Stimulated activated CD8-positive, alpha-beta memory T cell treated with anti-CD3 and anti-CD28 coated beads, Interleukin-15, amount 100 ng/mL, for 1 hour (primary cell): Measurements from ENCODE around the gene HOXD10.

Experiments used
- DNase-seq: peaks from one replicate; pipeline ENCODE4 v3.0.0-alpha.2; 2020; ENCODE audit warnings: low read depth

HOXD10 gene

GRCh38 chr2:176096243-176096985 lies 20.2 kb upstream of the HOXD10 start:
- DNase-seq = no peak

GRCh38 chr2:176096986-176097819 lies 19.4 kb upstream of the HOXD10 start:
- no peak for DNase-seq

- DNase-seq = no peak
Measured at GRCh38 chr2:176097820-176098365, 18.7 kb upstream of the HOXD10 start.

GRCh38 chr2:176098366-176099158 lies 18.0 kb upstream of the HOXD10 start:
- DNase-seq = no peak

GRCh38 chr2:176099159-176099727 lies 17.3 kb upstream of the HOXD10 start:
- no peak for DNase-seq

- no peak for DNase-seq
Measured at GRCh38 chr2:176099728-176100546, 16.6 kb upstream of the HOXD10 start, which contains the start of gene HOXD12. Gene HOXD12, plus strand, starts transcription at chr2:176099795. Its CDS starts 7 bp downstream, at chr2:176099802.

GRCh38 chr2:176100547-176101140 lies 15.9 kb upstream of the HOXD10 start:
- DNase-seq = no peak

- DNase-seq = no peak
Measured at GRCh38 chr2:176101216-176101830, 15.3 kb upstream of the HOXD10 start.

GRCh38 chr2:176101842-176102241 lies 14.7 kb upstream of the HOXD10 start:
- no peak for DNase-seq

- no peak for DNase-seq
Measured at GRCh38 chr2:176102309-176102866, 14.2 kb upstream of the HOXD10 start.

- DNase-seq = no peak
Measured at GRCh38 chr2:176103194-176103593, 13.4 kb upstream of the HOXD10 start.

GRCh38 chr2:176103742-176104315 lies 12.7 kb upstream of the HOXD10 start:
- no peak for DNase-seq

GRCh38 chr2:176104316-176105077 lies 12.1 kb upstream of the HOXD10 start:
- no peak for DNase-seq

- DNase-seq = no peak
Measured at GRCh38 chr2:176105078-176105729, 11.4 kb upstream of the HOXD10 start.

GRCh38 chr2:176105730-176106580 lies 10.6 kb upstream of the HOXD10 start:
- no peak for DNase-seq

GRCh38 chr2:176106581-176107539 lies 9.7 kb upstream of the HOXD10 start, which contains the start of gene HOXD11:
Gene HOXD11, plus strand, starts transcription at chr2:176107280. Its CDS starts 76 bp downstream, at chr2:176107356.
- DNase-seq = no peak
